ENCODE results near the gene TPSD1. TPM values are rescaled to one million over a fixed set of nuclear protein-coding genes. Genes with fewer than 3 reads are reported as not detected.

TPSD1 gene
- total RNA-seq, 1 donor from 2014 or later: 0.54 TPM

DNA sequence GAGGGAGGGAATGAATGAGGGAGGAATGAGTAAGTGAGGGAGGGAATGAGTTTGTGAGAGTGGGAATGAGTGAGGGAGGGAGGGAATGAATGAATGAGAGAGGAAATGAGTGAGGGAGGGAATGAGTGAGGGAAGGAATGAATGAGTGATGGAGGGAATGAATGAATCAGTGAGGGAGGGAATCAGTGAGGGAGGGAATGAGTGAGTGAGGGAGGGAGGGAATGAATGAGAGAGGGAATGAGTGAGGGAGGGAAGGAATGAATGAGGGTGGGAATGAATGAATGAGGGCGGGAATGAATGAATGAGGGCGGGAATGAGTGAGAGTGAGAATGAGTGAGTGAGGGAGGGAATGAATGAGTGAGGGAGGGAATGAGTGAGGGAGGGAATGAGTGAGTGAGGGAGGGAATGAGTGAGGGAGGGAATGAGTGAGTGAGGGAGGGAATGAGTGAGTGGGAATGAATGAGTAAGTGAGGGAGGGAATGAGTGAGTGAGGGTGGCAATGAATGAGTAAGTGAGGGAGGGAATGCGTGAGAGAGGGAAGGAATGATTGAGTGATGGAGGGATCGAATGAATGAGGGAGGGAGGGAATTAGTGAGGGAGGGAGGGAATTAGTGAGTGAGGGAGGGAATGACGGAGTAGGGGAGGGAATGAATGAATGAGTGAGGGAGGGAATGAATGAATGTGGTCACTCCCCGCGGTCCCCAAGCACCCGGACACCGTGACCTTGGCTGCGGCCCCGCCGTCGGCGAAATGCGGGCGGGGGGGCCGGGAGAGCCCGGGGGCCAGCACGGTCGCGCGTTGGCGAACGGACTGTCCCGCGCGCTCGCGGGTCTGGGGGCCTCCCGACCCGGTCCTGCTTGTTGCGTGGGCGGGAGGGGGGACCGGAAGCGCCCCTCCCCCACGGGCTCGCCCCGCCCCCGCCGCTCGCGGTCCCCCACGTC, 52.4 kb downstream of the TPSD1 start:
- intact Hi-C loops (cut with DNase I): loop anchor here (5.0 kb wide), 2 partner anchors 44 to 99 kb away; partner anchors contain the start of genes GNPTG and TSR3
- ATAC-seq: no peak
- no peak for DNase-seq (ENCODE audit: missing footprints)

Other genes with a start within 250 kb of the TPSD1 start
- 14.7 TPM for gene SSTR5, start 183.3 kb upstream of the TPSD1 start, total RNA-seq
- 0.19 TPM for gene C1QTNF8, start 159.8 kb upstream of the TPSD1 start, total RNA-seq
- 6.0 TPM for gene CACNA1H, start 103.0 kb upstream of the TPSD1 start, total RNA-seq
- gene TPSG1, start 30.8 kb upstream of the TPSD1 start, total RNA-seq: 0.30 TPM
- 10.0 TPM for gene TPSB2, start 25.9 kb upstream of the TPSD1 start, total RNA-seq
- 9.4 TPM for gene TPSAB1, start 15.4 kb upstream of the TPSD1 start, total RNA-seq
- 89.4 TPM for gene UBE2I, start 53.6 kb downstream of the TPSD1 start, total RNA-seq
- gene BAIAP3, start 77.6 kb downstream of the TPSD1 start, total RNA-seq: 1.9 TPM
- gene TSR3, start 95.8 kb downstream of the TPSD1 start, total RNA-seq: 54.6 TPM
- gene GNPTG, start 95.9 kb downstream of the TPSD1 start, total RNA-seq: 35.0 TPM
- 11.3 TPM for gene UNKL, start 158.6 kb downstream of the TPSD1 start, total RNA-seq
- gene UQCC4, start 164.7 kb downstream of the TPSD1 start, total RNA-seq: 11.3 TPM
- gene PERCC1, start 175.0 kb downstream of the TPSD1 start, total RNA-seq: 0.35 TPM
- gene CCDC154, start 188.5 kb downstream of the TPSD1 start, total RNA-seq: 1.7 TPM
- gene CLCN7, start 219.0 kb downstream of the TPSD1 start, total RNA-seq: 49.5 TPM
- gene PTX4, start 232.9 kb downstream of the TPSD1 start, total RNA-seq: not detected
- 18.9 TPM for gene TELO2, start 237.3 kb downstream of the TPSD1 start, total RNA-seq